IMR-90 (cell line): ENCODE results near the gene DGKH. TPM values are rescaled to one million over a fixed set of nuclear protein-coding genes. Genes with fewer than 3 reads are reported as not detected.
A peak's percentile ranks its signal among the peaks of the same experiment; 100 is the strongest.

ENCODE experiments used
- ATAC-seq: fragments of 200-7000 bp; cut with Tn5 transposase; 2 replicates; pipeline ENCODE4 v1.9.1; 2020; ENCODE audit warnings: low read depth, mild to moderate bottlenecking, moderate library complexity
- BruUV-seq: library from RNA; stranded (reverse); fragments of 400-500 nt; replicated peaks from 2 replicates; lab custom pipeline; 2021; lab: Mats Ljungman, UMichigan
- CTCF ChIA-PET: fragments of 300-600 bp; formaldehyde crosslinking; extraction: SDS; loops from one replicate; lab custom pipeline; 2021; ENCODE audit warnings: antibody characterized with exemption; lab: Yijun Ruan, JAX
- POLR2A ChIA-PET: fragments of 300-600 bp; sonication (Branson Sonifier 250); formaldehyde crosslinking; loops from one replicate; lab custom pipeline; 2022; ENCODE audit warnings: antibody characterized with exemption; ENCODE audit not compliant: unreplicated experiment; lab: Charles Lee
- DNase-seq: peaks from one replicate; pipeline ENCODE4 v3.0.0; 2013
- H2AFZ ChIP-seq: replicated peaks from 2 replicates; pipeline ENCODE3; 2013; ENCODE audit warnings: low read length, mild to moderate bottlenecking; ENCODE audit not compliant: poor library complexity
- H2AK5ac ChIP-seq: 2 replicates; pipeline ENCODE4 v1.6.1; 2013; ENCODE audit warnings: low read depth, low read length, inconsistent platforms
- H2AK9ac ChIP-seq: replicated peaks from 2 replicates; pipeline ENCODE3; 2013; ENCODE audit warnings: mild to moderate bottlenecking, low read depth, low read length, moderate library complexity; ENCODE audit not compliant: poor library complexity
- H2BK120ac ChIP-seq: 2 replicates; pipeline ENCODE4 v1.6.1; 2013; ENCODE audit warnings: low read depth, low read length, inconsistent platforms
- H2BK15ac ChIP-seq: 3 replicates; pipeline ENCODE4 v1.6.1; 2013; ENCODE audit warnings: low read depth, low read length, inconsistent platforms
- H2BK20ac ChIP-seq: 2 replicates; pipeline ENCODE4 v1.6.1; 2013; ENCODE audit warnings: low read depth, mild to moderate bottlenecking, inconsistent platforms, low read length, moderate library complexity
- H2BK5ac ChIP-seq: 2 replicates; pipeline ENCODE4 v1.6.1; 2013; ENCODE audit warnings: mild to moderate bottlenecking, low read depth, low read length, inconsistent platforms; ENCODE audit not compliant: poor library complexity, severe bottlenecking
- H3K14ac ChIP-seq: replicated peaks from 2 replicates; pipeline ENCODE4 v1.6.1; 2013; ENCODE audit warnings: low read depth, low read length, inconsistent platforms
- H3K18ac ChIP-seq: 2 replicates; pipeline ENCODE4 v1.6.1; 2013; ENCODE audit warnings: low read depth, low read length, control low read depth
- H3K23ac ChIP-seq: 2 replicates; pipeline ENCODE4 v1.6.1; 2013; ENCODE audit warnings: low read depth, low read length, inconsistent platforms
- H3K27ac ChIP-seq: 2 replicates; pipeline ENCODE4 v1.5.1; 2013; ENCODE audit warnings: mild to moderate bottlenecking, control low read depth, low read length; ENCODE audit not compliant: insufficient read depth
- H3K27me3 ChIP-seq: 2 replicates; pipeline ENCODE4 v1.6.1; 2013; ENCODE audit warnings: low read length; ENCODE audit not compliant: control insufficient read depth, insufficient read depth
- H3K36me3 ChIP-seq: 2 replicates; pipeline ENCODE4 v1.6.1; 2013; ENCODE audit warnings: low read length, mixed read lengths; ENCODE audit not compliant: control insufficient read depth, insufficient read depth
- H3K4ac ChIP-seq: 2 replicates; pipeline ENCODE4 v1.6.1; 2013; ENCODE audit warnings: low read depth, low read length, inconsistent platforms
- H3K4me1 ChIP-seq: 2 replicates; pipeline ENCODE4 v1.6.1; 2013; ENCODE audit warnings: low read length, mixed read lengths; ENCODE audit not compliant: control insufficient read depth, insufficient read depth
- H3K4me2 ChIP-seq: 2 replicates; pipeline ENCODE4 v1.6.1; 2013; ENCODE audit warnings: low read depth, mild to moderate bottlenecking, control low read depth, low read length, moderate library complexity
- H3K4me3 ChIP-seq: 2 replicates; pipeline ENCODE4 v1.5.1; 2013; ENCODE audit warnings: low read depth, mild to moderate bottlenecking, control low read depth, low read length, moderate library complexity; ENCODE audit not compliant: insufficient read depth
- H3K56ac ChIP-seq: 2 replicates; pipeline ENCODE4 v1.6.1; 2013; ENCODE audit warnings: low read length, inconsistent platforms; ENCODE audit not compliant: insufficient read depth; ENCODE audit errors: extremely low read depth
- H3K79me1 ChIP-seq, 2 experiments: 2 replicates each; pipeline ENCODE4 v1.6.1; 2013; ENCODE audit warnings: low read length in 2 of 2, inconsistent platforms in 1 of 2, low read depth in 1 of 2
- H3K9ac ChIP-seq: 2 replicates; pipeline ENCODE4 v1.6.1; 2013; ENCODE audit warnings: low read depth, low read length, control low read depth
- H3K9me1 ChIP-seq: 2 replicates; pipeline ENCODE4 v1.6.1; 2013; ENCODE audit warnings: low read length, inconsistent platforms; ENCODE audit not compliant: insufficient read depth
- H3K9me3 ChIP-seq: 2 replicates; pipeline ENCODE4 v1.6.1; 2013; ENCODE audit warnings: low read length; ENCODE audit not compliant: control insufficient read depth, insufficient read depth
- H4K20me1 ChIP-seq: 2 replicates; pipeline ENCODE4 v1.6.1; 2013; ENCODE audit warnings: low read length, inconsistent platforms; ENCODE audit not compliant: insufficient read depth
- H4K5ac ChIP-seq: 2 replicates; pipeline ENCODE4 v1.6.1; 2013; ENCODE audit warnings: mild to moderate bottlenecking, low read depth, low read length, control low read depth
- H4K8ac ChIP-seq, 2 experiments: 2 replicates each; pipeline ENCODE4 v1.6.1; 2013; ENCODE audit warnings: low read depth in 2 of 2, low read length in 2 of 2, control low read depth in 1 of 2, inconsistent platforms in 1 of 2
- H4K91ac ChIP-seq: 2 replicates; pipeline ENCODE4 v1.6.1; 2013; ENCODE audit warnings: low read depth, low read length, inconsistent platforms; ENCODE audit not compliant: insufficient read depth
- BHLHE40 ChIP-seq: fragments of 150-350 bp; IDR thresholded peaks from 2 replicates; pipeline ENCODE4 v1.6.1; 2016; ENCODE audit warnings: mild to moderate bottlenecking, low read depth, low read length
- FOS ChIP-seq: fragments of 150-350 bp; IDR thresholded peaks from 2 replicates; pipeline ENCODE4 v1.6.1; 2016; ENCODE audit warnings: low read depth, low read length
- MAZ ChIP-seq: IDR thresholded peaks from 2 replicates; pipeline ENCODE4 v1.6.1; 2012; ENCODE audit warnings: low read depth, mild to moderate bottlenecking, low read length, improper control_type of control experiment, moderate library complexity, borderline replicate concordance
- POLR2A ChIP-seq: IDR thresholded peaks from 2 replicates; pipeline ENCODE4 v1.6.1; 2012; ENCODE audit warnings: mild to moderate bottlenecking, low read depth, low read length
- RAD21 ChIP-seq: IDR thresholded peaks from 2 replicates; pipeline ENCODE4 v1.6.1; 2012; ENCODE audit warnings: low read length, improper control_type of control experiment
- RCOR1 ChIP-seq: IDR thresholded peaks from 2 replicates; pipeline ENCODE4 v1.6.1; 2012; ENCODE audit warnings: mild to moderate bottlenecking, low read length, improper control_type of control experiment; ENCODE audit not compliant: insufficient replicate concordance
- SMC3 ChIP-seq: fragments of 150-350 bp; IDR thresholded peaks from 2 replicates; pipeline ENCODE4 v1.6.1; 2016; ENCODE audit warnings: low read depth, mild to moderate bottlenecking, antibody characterized with exemption, low read length, moderate library complexity
- WGBS, 2 experiments: methylation state at CpG; one replicate each; pipeline versions ENCODE4 v1.1.5 to v1.1.7; 2013; ENCODE audit warnings: missing lambda C conversion rate in 2 of 2; ENCODE audit not compliant: insufficient read length in 1 of 2; ENCODE audit errors: extremely low coverage in 2 of 2; 5-methylcytosine and 5-hydroxymethylcytosine counted together
- dilution Hi-C: fragments of 300-500 bp; cut with HindIII; formaldehyde crosslinking; loops from one replicate; pipeline ENCODE4 v1.14.3; 2018; ENCODE audit warnings: low sequenced_read_pairs; ENCODE audit not compliant: unreplicated experiment
- in situ Hi-C: fragments of 300-500 bp; cut with MboI; formaldehyde crosslinking; loops from 3 replicates; pipeline ENCODE4 v1.14.3; 2019; ENCODE audit warnings: low sequenced_read_pairs, inconsistent platforms, mixed read lengths
- intact Hi-C: fragments of 100-400 bp; cut with micrococcal nuclease; formaldehyde crosslinking; loops from 2 replicates; pipeline ENCODE4 v1.10.0; 2022
- polyA plus RNA-seq, 3 experiments: library from polyadenylated mRNA; depleted of rRNA; stranded (reverse); fragments of >200 nt; gene quantifications; 2 replicates each; pipeline ENCODE4 v1.2.3, GENCODE V29; 2012; ENCODE audit warnings: low replicate concordance in 1 of 3
- total RNA-seq: library from RNA; depleted of rRNA; stranded (reverse); fragments of >200 nt; gene quantifications from 2 replicates; pipeline ENCODE4 v1.2.3, GENCODE V29; 2012
- TF ChIP-seq, protein P1 (sequence below): conservative IDR thresholded peaks from 2 replicates; pipeline ENCODE4 v1.5.1; 2012; ENCODE audit warnings: mild to moderate bottlenecking, low read depth, low read length, improper control_type of control experiment

DGKH gene
- total and polyA plus RNA-seq, 2 of the 4 experiments (the other 2 are of a cell fraction), result 2.0 to 13.4 TPM

DNA sequence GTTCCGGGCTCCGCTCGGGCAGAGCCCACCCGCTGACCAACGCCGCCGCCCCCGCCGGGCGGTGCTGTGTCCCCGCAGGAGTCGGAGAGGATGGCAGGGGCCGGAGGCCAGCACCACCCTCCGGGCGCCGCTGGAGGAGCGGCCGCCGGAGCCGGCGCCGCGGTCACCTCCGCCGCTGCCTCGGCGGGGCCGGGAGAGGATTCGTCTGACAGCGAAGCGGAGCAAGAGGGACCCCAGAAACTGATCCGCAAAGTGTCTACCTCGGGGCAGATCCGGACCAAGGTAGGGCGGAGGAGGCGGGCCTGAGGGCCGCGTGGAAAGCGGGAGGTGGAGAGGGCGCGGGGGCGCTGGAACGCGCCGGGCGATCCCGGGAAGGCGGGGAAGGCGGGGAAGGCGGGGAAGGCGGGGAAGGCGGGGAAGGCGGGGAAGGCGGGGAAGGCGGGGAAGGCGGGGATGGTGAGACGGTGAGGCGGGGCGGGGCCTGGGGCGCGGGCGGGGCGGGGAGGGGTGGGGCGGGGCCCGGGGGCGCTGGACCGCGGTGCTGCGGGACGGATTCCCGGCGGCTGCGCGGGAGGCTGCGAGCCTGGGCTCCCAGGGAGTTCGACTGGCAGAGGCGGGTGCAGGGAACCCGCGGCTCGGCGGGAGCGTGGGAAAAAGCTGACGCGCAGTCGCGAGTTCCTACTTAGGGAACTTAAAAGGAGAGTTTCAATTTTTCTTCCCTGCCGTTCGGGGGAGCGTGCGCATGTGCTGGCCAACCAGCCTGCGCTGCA lies 421 bp downstream of the DGKH start:
- in situ Hi-C loops, result loop anchor here (10.0 kb wide), 1 partner anchor 384 kb away; no protein-coding TSS in a partner anchor

More for the DNA sequence above, 421 bp downstream of the DGKH start:
- Histone ChIP-seq H3K27me3 (no peaks in the 10 kb centered on the region), H3K18ac (0 out of 2 replicates have a peak overlapping the region, but pooled peaks have one; percentile 24), H2BK5ac (peak overlapping the region; percentile 59), H3K27ac (peak overlapping the region; percentile 75), H4K20me1 (no peaks in the 10 kb centered on the region; the same call in 1 of the 2 replicates), H2BK120ac (peak overlapping the region; percentile 57), H3K79me1 (peaks cover 15 to 51% of the 10 kb centered on the region in 2 experiments), H3K4me3 (peak overlapping the region; percentile 96), H3K9ac (peak overlapping the region; percentile 82), H3K4ac (peak overlapping the region; percentile 80), H3K56ac (peak overlapping the region; percentile 80), H4K8ac (peak overlapping the region in 1 of 2 experiments; percentile 57; a peak in 1 of 4 replicates), H4K91ac (no peak overlapping the region; the same call in 1 of the 2 replicates), H2BK20ac (no peak overlapping the region), H3K23ac (peak overlapping the region; percentile 63), H2BK15ac (no peak overlapping the region), H4K5ac (no peak overlapping the region), H3K14ac (peak overlapping the region; percentile 85; the same call in 1 of the 2 replicates), H3K4me2 (peak overlapping the region; percentile 96), H2AFZ (peak overlapping the region; percentile 94), H2AK5ac (no peak overlapping the region), H2AK9ac (peak overlapping the region; percentile 88), H3K9me1 (no peaks in the 10 kb centered on the region), H3K36me3 (no peaks in the 10 kb centered on the region), H3K9me3 (no peaks in the 10 kb centered on the region), H3K4me1 (no peaks in the 10 kb centered on the region)
- 1% methylated on average over 46 of the region's 91 CpGs; no CpG with 5 or more reads in 1 of the 2 experiments for WGBS, 2 experiments
- CTCF ChIA-PET, result interaction anchor here (1.2 to 1.3 kb wide), 2 partner anchors 379 to 381 kb away, joined by 3 to 4 read pairs; no protein-coding TSS in a partner anchor
- no TSS peak for BruUV-seq
- ATAC-seq (peak; percentile 79), DNase-seq (peak; percentile 78)
- TF ChIP-seq RCOR1 (peak; percentile 38), MAZ (peak; percentile 47; the same call in 1 of the 2 replicates), RAD21 (peak; percentile 39), POLR2A (peak; percentile 39; the same call in 1 of the 2 replicates), FOS (no peak), SMC3 (peak; percentile 7; the same call in 1 of the 2 replicates), BHLHE40 (no peak)
- TF ChIP-seq, protein P1, sequence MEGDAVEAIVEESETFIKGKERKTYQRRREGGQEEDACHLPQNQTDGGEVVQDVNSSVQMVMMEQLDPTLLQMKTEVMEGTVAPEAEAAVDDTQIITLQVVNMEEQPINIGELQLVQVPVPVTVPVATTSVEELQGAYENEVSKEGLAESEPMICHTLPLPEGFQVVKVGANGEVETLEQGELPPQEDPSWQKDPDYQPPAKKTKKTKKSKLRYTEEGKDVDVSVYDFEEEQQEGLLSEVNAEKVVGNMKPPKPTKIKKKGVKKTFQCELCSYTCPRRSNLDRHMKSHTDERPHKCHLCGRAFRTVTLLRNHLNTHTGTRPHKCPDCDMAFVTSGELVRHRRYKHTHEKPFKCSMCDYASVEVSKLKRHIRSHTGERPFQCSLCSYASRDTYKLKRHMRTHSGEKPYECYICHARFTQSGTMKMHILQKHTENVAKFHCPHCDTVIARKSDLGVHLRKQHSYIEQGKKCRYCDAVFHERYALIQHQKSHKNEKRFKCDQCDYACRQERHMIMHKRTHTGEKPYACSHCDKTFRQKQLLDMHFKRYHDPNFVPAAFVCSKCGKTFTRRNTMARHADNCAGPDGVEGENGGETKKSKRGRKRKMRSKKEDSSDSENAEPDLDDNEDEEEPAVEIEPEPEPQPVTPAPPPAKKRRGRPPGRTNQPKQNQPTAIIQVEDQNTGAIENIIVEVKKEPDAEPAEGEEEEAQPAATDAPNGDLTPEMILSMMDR, result peak; percentile 31
- intact Hi-C loops, result loop anchor here (2.0 to 10.0 kb wide), 2 partner anchors 166 to 380 kb away; no protein-coding TSS in a partner anchor
- POLR2A ChIA-PET, result no interaction called here
- dilution Hi-C loops, result no loop called here
